IPS-NIHi7 (cell line): ENCODE results near the gene RGSL1.

Experiments
- DNase-seq: peaks from one replicate; pipeline ENCODE4 v3.0.0; 2012; ENCODE audit warnings: mixed read lengths; ENCODE audit errors: extremely low spot score

The RGSL1 gene

DNA sequence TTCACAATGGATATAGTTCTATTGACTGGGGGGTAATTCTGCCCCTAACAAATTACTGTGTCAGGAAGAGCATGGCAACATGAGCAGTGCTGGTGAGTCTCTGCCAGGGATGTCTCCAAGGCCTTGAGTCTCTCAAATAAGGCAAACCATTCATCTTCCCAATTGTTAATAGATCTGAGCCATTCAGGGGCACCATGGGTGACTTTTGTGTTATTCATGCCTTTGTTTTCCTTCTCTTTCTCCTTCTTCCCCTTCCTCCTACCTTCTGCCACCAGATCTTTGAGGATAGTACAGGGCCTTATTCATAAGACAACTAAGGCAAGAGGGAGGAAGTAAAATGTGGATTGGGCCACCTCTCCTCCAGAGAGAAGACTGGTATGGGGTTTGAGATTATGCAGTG, at the start of gene RGSL1:
TSS of gene RGSL1 (plus strand) at position 60 of the 400 bp plus-strand sequence. CDS start at position 80, 20 bp downstream.
- no peak for DNase-seq

- DNase-seq = no peak
Measured at GRCh38 chr1:182400567-182400966, 49.4 kb upstream of the RGSL1 start, which contains the start of gene TEDDM1. Gene TEDDM1, minus strand, starts transcription at chr1:182400667. Its CDS starts 182 bp downstream, at chr1:182400485.

DNA sequence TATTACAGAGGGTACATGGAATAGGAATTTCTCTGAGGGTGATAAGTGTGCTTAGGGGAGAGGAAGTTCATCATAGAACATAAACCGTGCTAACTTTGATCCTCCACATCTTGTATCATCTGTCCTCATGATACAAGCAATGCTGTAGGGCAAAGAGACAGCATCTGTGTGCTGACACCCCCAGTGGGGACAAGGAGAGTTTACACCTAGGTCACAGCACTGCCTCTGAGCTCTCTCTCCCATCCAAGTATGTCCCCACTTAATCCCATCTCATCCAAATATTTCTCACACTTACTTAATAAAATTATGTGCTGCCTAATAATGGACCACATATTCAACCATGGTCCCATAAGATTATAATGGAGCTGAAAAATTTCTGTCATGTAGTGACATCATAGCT, 45.2 kb upstream of the RGSL1 start:
- peak; percentile 27 for DNase-seq

DNA sequence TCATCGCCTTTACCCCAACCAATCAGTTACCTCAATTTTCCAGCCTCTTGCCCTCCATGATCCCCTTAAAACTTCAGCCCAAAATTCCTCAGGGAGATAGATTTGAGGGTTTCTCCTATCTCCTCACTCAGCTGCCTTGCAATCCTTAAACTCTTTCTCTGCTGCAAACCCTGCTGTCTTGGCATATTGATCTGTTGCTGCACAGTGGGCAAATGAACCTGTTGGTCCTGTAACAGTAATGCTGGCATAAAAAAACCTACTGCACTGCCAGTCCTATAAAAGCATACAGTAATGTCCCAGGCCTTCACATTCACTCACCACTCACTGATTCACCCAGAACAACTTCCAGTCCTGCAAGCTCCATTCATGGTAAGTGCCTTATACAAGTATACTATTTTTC, 44.4 kb upstream of the RGSL1 start:
- no peak for DNase-seq

DNA sequence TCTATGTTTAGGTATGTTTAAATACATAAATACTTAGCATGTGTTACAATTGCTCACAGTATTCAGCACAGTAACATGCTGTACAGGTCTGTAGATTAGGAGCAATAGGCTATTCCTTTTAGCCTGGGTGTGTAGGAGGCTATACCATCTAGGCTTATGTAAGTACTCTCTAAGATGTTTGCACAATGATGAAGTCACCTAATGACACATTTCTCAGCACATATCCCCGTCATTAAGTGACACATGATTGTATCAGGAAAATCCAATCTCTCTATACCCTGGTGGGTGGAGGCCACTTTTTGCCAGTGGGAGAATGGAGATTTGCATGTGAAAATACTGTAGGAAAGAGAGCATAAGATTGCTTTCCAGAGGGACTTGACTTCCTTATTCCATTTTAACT, 43.9 kb upstream of the RGSL1 start:
- DNase-seq = no peak

- DNase-seq = no peak
Measured at GRCh38 chr1:182407724-182408123, 42.2 kb upstream of the RGSL1 start.

DNA sequence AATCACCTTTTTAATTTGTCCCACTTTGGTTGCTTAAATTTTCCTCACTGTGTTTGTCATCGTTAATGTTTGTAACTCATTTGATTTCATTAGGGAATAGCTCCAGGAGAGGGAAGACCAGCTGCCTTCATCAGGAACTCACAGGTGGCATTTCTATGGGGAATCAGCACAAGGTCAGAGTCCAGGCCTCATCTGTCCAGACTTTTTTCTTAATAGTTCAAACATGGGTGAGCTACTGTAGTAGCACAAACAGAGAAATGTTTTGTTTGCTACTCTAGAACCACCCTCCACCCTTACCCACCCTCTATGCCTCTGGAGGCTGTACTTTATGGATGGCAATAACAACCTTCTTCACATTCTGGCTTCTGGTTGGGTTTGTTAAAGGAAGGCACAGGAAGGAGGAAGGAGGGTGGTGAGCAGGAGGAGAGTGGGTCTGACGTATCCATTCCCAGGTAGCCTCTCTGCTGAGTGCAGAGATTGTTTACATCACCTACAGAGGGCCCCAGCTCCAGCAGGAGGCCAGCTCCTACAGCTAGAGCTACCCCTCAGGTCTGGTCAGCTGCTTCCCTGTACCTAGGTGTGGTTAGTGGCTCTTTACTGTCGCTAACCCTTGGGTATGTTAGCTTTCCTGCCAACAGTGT, 41.4 kb upstream of the RGSL1 start:
- peak; percentile 27 for DNase-seq

DNA sequence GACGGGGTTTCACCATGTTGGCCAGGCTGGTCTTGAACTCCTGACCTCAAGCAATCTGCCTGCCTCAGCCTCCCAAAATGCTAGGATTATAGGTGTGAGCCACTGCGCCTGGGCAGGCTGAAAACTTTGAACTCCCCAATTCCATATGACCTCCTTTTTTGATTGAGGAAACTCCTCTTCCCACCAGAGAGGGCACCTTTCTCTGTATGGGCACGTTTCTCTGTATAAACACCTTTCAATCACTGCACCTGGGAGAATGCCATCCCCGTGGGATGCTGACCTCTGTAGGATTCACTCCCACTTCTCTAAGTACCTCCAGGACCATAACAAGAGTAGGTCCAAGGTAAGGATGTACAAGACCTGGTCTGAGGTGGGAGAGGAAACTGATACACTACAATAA, 39.8 kb upstream of the RGSL1 start:
- DNase-seq = no peak

- DNase-seq = no peak
Measured at GRCh38 chr1:182410620-182411273, 39.2 kb upstream of the RGSL1 start.

DNA sequence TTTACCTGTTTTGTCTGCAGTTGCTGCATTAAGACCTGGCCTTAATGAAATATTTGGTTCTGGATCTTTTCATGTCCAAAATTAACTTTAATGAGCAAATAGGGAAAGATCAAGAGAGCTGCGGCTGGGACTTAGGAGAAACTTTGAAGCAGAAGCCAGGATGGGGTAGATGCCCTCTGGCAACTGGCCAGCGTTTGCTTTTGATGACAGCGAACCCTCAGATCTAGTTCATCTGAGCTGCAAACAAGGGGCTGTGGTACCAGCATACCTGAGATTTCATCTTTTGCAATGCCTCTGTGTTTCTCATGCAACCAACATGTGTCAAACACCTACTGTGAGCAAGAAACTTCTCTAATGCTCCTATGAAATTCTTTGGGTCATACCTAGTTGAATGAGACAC, 36.5 kb upstream of the RGSL1 start:
- no peak for DNase-seq

- DNase-seq = no peak
Measured at GRCh38 chr1:182413969-182414368, 36.0 kb upstream of the RGSL1 start.

DNA sequence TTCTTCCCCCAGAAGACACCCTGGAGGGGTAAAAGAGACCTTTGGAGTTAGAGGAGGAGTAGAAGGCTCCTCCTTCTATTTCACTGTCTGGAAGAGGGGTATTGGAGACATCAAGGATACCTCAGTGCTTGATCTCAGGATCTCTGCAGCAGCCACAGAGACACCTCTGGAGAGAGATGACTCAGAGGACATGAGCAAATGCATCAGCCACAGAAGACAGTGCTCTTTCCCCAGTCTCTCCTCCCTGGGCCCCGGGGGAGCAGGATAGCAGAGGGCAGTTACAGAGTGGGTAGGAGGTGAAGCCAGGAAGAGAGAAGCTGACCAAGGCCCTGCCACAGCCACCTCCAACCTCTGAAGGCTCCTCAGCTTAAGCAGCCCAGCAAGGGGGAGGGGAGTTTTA, 34.2 kb upstream of the RGSL1 start:
- DNase-seq = no peak

GRCh38 chr1:182426442-182427430, 23.2 kb upstream of the RGSL1 start:
- no peak for DNase-seq

DNA sequence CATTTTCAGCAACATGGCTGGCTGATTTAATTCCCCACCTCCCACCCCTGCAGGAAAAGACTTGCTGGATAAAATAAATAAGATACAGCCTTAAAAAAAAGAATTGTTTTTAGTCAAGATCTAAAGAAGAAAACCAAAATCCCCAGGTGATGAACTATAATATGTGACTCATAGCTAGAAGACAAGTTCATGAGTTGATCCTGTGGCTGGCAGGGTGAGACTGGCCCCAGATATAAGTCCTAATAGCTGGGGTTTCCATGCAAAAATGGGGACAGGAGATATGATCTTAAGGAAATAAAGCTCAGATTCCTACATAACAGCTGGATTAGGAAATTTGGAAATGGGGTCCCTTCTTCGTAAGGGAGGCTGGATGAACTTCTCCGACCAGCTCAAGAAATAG, 21.9 kb upstream of the RGSL1 start:
- no peak for DNase-seq

- DNase-seq = no peak
Measured at GRCh38 chr1:182430263-182431068, 19.5 kb upstream of the RGSL1 start.

DNA sequence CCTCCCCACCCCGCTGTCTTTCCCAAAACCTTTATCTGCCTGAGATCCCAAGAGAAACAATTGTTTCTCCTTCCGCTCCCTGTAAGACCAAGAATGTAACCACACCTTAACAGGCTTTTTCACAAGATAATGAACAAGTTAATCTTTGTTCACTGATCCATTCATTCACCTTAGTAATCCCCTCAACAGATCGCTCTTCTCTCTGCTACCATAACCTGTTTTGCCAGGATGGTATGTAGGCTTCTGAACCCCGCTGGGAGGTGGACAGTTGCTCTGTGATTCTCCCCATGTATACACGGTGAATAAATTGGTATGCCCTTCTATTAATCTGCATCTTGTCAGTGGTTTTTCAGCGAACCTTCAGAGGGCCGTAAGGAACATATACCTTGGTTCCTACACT, 18.7 kb upstream of the RGSL1 start:
- DNase-seq = no peak

DNA sequence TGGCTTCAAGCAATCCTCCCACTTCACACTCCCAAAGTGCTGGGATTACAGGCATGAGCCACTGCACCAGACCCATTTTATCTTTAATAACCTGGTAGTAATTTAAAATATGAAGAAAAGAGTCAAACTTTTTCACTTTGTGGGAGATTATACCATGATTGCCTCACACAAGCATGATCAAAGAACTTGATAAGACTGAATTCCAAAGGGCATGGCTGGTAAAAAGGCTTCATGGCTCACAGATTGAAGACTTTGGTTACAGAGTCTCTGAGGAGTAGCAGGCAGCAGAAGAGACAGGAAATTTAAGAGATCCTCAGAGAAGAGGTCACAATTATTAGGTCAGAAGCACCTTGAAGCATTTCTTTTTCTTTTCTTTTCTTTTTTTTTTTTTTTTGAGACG, 16.4 kb upstream of the RGSL1 start:
- no peak for DNase-seq

- DNase-seq = no peak
Measured at GRCh38 chr1:182438326-182438725, 11.6 kb upstream of the RGSL1 start.

GRCh38 chr1:182441719-182442118, 8.2 kb upstream of the RGSL1 start:
- no peak for DNase-seq

- no peak for DNase-seq
Measured at GRCh38 chr1:182442333-182442732, 7.6 kb upstream of the RGSL1 start.

- peak; percentile 38 for DNase-seq
Measured at GRCh38 chr1:182444497-182444896, 5.4 kb upstream of the RGSL1 start.
